AG09309 (cell line): ENCODE measurements around the gene TBCE.

Experiments
- DNase-seq: peaks from one replicate; pipeline ENCODE4 v3.0.0-alpha.2; 2010; ENCODE audit warnings: low read depth
- H3K4me3 ChIP-seq: 2 replicates; pipeline ENCODE4 v1.5.1; 2011; ENCODE audit warnings: mild to moderate bottlenecking, low read depth, low read length, moderate library complexity; ENCODE audit not compliant: control insufficient read depth
- TF ChIP-seq, protein P1 (sequence below): IDR thresholded peaks from 2 replicates; pipeline ENCODE4 v1.5.1; 2011; ENCODE audit warnings: mild to moderate bottlenecking, low read depth, low read length, inconsistent platforms; ENCODE audit not compliant: insufficient read depth, control insufficient read depth; ENCODE audit errors: missing control alignments

The TBCE gene, protein sequence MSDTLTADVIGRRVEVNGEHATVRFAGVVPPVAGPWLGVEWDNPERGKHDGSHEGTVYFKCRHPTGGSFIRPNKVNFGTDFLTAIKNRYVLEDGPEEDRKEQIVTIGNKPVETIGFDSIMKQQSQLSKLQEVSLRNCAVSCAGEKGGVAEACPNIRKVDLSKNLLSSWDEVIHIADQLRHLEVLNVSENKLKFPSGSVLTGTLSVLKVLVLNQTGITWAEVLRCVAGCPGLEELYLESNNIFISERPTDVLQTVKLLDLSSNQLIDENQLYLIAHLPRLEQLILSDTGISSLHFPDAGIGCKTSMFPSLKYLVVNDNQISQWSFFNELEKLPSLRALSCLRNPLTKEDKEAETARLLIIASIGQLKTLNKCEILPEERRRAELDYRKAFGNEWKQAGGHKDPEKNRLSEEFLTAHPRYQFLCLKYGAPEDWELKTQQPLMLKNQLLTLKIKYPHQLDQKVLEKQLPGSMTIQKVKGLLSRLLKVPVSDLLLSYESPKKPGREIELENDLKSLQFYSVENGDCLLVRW

DNA sequence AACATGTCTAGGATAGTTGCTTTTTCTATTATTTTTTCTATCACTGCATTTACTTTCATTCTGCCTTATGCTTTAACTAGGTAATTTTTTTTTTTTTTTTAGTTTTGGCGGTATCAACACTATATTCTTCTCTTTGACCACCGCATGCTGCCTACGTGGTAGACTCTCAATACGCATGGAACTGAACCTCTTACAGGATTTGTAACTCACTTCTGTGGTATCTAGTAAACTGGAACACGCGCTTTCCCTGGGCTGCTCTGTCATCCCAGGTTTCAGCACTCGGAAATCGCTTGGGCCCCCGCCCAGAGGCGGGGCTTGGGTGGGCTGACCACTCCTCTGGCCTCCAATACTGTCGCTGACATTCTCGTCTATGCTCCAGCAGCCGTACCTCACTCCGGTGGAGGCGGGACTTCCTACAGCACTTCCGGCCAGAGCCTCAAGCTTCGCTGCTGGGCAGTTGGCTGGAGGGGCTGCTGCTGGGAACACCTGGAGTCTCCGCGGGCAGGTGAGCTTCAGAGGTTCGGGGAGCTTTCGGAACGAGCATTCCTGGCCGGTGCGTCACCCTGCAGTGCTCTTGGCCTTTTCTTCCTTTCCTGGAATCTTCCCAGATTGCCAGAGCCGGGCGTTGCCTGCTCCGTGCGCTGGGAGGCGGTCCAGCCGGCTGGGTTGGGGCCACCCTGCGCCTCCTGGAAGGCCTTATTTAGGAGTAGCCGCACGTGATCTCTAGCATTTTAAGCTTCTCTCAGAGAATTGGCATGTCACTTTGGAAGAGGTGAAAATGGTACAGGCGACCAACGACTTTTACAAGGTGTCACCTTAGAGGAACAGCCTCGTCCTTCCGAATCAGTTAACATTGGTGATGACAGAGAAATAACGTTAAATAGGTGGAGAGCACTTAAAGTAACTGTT is at the start of gene TBCE:
TSS of gene TBCE (plus strand) at position 428 of the 909 bp plus-strand sequence. CDS start 12,623 bp downstream, outside the sequence.
- peak within 1 kb of the TSS; percentile 78 for H3K4me3 ChIP-seq
- DNase-seq = peak; percentile 86
- TF ChIP-seq, protein P1, sequence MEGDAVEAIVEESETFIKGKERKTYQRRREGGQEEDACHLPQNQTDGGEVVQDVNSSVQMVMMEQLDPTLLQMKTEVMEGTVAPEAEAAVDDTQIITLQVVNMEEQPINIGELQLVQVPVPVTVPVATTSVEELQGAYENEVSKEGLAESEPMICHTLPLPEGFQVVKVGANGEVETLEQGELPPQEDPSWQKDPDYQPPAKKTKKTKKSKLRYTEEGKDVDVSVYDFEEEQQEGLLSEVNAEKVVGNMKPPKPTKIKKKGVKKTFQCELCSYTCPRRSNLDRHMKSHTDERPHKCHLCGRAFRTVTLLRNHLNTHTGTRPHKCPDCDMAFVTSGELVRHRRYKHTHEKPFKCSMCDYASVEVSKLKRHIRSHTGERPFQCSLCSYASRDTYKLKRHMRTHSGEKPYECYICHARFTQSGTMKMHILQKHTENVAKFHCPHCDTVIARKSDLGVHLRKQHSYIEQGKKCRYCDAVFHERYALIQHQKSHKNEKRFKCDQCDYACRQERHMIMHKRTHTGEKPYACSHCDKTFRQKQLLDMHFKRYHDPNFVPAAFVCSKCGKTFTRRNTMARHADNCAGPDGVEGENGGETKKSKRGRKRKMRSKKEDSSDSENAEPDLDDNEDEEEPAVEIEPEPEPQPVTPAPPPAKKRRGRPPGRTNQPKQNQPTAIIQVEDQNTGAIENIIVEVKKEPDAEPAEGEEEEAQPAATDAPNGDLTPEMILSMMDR = peak; percentile 19

DNA sequence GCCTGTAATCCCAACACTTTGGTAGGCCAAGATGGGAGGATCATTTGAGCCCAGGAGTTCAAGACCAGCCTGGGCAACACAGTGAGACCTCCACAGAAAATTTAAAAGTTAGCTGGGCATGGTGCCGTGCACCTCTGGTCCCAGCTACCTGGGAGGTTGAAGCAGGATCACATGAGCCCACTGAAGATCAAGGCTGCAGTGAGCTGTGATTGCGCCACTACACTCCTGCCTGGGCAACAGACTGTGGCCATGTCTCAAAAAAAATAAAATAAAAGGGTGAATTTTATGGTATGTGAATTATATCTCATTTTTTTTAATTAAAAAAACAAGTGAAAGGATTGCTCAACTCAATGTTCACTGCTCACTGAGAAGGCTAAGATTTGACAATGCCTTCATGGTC is 48.0 kb upstream of the TBCE start:
- H3K4me3 ChIP-seq = no peak overlapping the region
- TF ChIP-seq, protein P1 = no peak
- DNase-seq = no peak

DNA sequence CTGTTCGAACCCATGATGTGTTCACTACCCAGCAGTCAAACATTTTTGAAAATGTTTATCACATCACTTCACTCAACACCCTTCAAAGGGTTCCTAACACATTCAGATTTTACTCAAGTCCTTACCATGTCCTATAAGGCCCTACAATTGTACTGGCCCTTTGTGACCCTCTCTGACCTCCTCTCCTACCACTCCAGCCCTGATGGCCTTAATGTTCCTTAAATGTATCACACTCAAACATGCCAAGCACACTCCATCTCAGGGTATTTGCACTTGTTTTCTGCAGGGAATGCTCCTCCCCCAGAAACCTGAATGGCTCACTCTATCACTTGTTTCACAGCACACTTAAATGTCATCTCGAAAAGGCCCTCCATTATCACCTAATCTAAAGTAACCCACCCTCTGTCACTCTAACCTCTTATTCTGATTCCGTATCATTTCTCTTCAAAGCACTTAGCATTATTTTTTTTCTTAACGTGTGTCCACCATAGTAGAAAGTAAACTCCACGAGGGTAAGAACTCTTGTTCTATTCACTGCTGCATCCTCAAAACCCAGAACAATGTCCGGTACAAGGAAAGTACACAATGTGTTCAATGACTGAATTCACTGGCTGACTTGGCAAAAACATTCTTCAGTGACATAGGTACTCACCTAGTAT is 46.6 kb upstream of the TBCE start:
- H3K4me3 ChIP-seq = no peak overlapping the region
- TF ChIP-seq, protein P1 = no peak
- DNase-seq = no peak

DNA sequence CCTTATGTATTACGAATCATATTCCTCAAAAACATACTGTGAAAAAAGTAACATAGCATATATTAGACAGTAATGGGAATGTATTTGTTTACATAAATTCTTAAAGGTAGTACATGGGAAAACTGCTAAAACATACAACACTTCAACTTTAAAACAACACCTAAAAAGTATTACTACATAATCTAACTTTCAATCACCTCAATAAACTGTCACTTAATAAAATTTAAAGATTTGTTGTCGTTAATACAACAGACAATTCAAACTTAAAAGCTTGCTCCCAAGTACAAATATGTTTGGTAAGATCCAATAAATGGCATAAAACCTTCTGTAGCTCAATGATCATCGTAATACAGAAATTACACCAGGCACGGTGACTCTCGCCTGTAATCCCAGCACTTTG is 42.9 kb upstream of the TBCE start:
- H3K4me3 ChIP-seq = no peak overlapping the region
- TF ChIP-seq, protein P1 = no peak
- DNase-seq = no peak

DNA sequence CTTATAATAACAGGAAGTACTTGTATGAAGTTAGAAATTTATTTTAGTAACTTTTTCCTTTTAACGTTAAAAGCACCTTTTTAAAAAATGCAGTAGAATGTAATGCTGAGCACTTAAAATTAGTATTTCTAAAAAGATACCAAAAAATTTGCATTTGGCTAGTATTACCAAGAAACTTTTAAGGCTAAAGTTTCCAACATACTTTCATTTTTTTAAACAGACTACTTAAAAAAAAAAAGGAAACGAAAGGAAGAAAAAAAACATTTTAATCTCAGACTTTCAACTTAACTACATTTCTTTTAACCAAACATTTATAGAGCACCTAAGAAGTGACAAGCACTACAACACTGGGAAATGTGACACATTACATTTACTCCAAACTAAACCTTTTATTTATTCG is 42.1 kb upstream of the TBCE start:
- H3K4me3 ChIP-seq = no peak overlapping the region
- DNase-seq = no peak

More for the DNA sequence above, 42.1 kb upstream of the TBCE start:
- TF ChIP-seq, protein P1 = no peak
